ENCODE data around the gene PROZ. TPM values are rescaled to one million over a fixed set of nuclear protein-coding genes. Genes with fewer than 3 reads are reported as not detected.

Gene PROZ
- total RNA-seq, 2 experiments from 2014 or later, result not detected

DNA sequence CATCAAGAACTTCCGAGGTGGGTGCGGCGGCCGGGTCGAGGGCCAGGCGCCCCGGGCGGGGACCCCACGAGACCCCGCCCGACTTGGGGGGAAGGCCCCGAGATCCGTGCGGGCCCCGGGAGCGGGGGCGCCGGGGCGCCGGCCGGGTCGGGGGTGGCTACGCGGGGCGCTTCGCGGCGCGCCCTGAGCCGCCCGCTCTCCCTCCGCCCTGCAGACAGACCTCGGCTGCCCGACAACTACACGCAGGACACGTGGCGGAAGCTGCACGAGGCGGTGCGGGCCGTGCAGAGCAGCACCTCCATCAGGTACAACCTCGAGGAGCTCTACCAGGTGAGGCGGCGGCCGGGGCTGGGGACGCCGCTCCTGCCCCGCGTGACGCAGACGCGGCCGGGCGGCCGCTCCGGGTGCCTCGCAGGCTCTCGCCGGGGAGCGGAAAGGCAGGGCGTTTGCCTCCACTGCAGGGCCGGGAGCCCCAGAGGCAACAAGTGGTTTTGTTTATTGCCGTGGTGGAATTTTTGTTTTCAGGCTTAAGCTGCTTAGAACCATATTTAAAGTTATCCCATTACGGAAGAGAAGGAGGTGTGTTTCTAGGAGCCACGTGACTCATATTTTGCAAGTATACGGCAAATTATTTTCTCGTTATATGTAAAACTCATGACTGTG lies 51.4 kb downstream of the PROZ start:
- ChIA-PET CTCF (ENCODE audit: unreplicated experiment) (no interaction called here), POLR2A (interaction anchor here (0.5 to 0.6 kb wide), 3 partner anchors 239 to 1111 kb away, joined by 3 read pairs; no protein-coding TSS in a partner anchor)
- Histone ChIP-seq H3K9me3 (ENCODE audit: low read length) (no peaks in the 10 kb centered on the region), H3K4me3 (ENCODE audit: low read depth, low read length, poor library complexity, severe bottlenecking) (peak overlapping the region; percentile 94), H3K27ac (ENCODE audit: low read depth, low read length, poor library complexity, severe bottlenecking) (peak overlapping the region; percentile 70), H3K36me3 (ENCODE audit: insufficient read depth, low read length) (peaks cover 36% of the 10 kb centered on the region), H3K4me2 (ENCODE audit: low read length) (peak overlapping the region; percentile 86), H4K20me1 (ENCODE audit: insufficient read depth, low read length) (peaks cover 4% of the 10 kb centered on the region; the same call in 1 of the 2 replicates), H2AFZ (ENCODE audit: low read length) (peak overlapping the region; percentile 37; the same call in 1 of the 2 replicates), H3K4me1 (ENCODE audit: insufficient read depth, low read length, poor library complexity, severe bottlenecking) (peaks cover 22% of the 10 kb centered on the region), H3K79me2 (ENCODE audit: insufficient read depth, low read depth, low read length) (peaks cover 84% of the 10 kb centered on the region), H3K9me2 (ENCODE audit: insufficient read depth, low read length) (no peaks in the 10 kb centered on the region)
- peak; percentile 65 for DNase-seq (ENCODE audit: low spot score)
- intact Hi-C loops (cut with micrococcal nuclease; ENCODE audit: unreplicated experiment), result loop anchor here (1.0 to 10.0 kb wide), 3 partner anchors 87 to 375 kb away; partner anchors contain the start of genes LAMP1 and TFDP1
- TF ChIP-seq EZH2phosphoT487 (IDR thresholded peaks at IDR 0.05; ENCODE audit: borderline replicate concordance, low read depth, low read length), result no peak
- TF ChIP-seq, protein P1, sequence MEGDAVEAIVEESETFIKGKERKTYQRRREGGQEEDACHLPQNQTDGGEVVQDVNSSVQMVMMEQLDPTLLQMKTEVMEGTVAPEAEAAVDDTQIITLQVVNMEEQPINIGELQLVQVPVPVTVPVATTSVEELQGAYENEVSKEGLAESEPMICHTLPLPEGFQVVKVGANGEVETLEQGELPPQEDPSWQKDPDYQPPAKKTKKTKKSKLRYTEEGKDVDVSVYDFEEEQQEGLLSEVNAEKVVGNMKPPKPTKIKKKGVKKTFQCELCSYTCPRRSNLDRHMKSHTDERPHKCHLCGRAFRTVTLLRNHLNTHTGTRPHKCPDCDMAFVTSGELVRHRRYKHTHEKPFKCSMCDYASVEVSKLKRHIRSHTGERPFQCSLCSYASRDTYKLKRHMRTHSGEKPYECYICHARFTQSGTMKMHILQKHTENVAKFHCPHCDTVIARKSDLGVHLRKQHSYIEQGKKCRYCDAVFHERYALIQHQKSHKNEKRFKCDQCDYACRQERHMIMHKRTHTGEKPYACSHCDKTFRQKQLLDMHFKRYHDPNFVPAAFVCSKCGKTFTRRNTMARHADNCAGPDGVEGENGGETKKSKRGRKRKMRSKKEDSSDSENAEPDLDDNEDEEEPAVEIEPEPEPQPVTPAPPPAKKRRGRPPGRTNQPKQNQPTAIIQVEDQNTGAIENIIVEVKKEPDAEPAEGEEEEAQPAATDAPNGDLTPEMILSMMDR (conservative IDR thresholded peaks at IDR 0.05; ENCODE audit: low read length), result no peak
- BruUV-seq (replicated peaks), result no TSS peak

DNA sequence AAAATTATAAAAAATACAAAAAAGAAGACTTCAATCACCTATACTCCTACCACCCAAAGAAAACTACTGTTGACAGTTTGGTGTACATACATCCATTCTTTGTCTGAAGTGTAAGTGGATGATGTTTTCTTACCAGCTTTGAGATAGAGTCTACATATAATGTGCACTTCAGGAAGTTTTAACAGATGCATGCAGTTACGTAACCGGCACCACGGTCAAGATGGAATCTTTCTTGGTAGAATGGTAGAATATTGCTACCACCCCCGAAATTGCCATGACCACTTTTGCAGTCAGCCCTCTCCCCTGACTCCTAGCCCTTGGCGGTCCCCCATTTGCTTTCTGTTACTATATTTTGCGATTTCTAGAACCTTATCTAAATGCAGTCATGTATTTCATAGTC lies 52.4 kb downstream of the PROZ start:
- no peak overlapping the region for H3K27ac ChIP-seq (ENCODE audit: low read depth, low read length, poor library complexity, severe bottlenecking)
- H3K79me2 ChIP-seq (ENCODE audit: insufficient read depth, low read depth, low read length), result peaks cover 84% of the 10 kb centered on the region
- ChIA-PET CTCF (ENCODE audit: unreplicated experiment) (no interaction called here), POLR2A (no interaction called here)
- H2AFZ ChIP-seq (ENCODE audit: low read length), result no peak overlapping the region
- peak overlapping the region; percentile 94 for H3K4me3 ChIP-seq (ENCODE audit: low read depth, low read length, poor library complexity, severe bottlenecking)
- no peaks in the 10 kb centered on the region for H3K9me3 ChIP-seq (ENCODE audit: low read length)
- H3K9me2 ChIP-seq (ENCODE audit: insufficient read depth, low read length), result no peaks in the 10 kb centered on the region
- no peak for DNase-seq (ENCODE audit: low spot score)
- intact Hi-C loops (cut with micrococcal nuclease; ENCODE audit: unreplicated experiment), result loop anchor here (2.0 kb wide), 1 partner anchor 86 kb away; the partner anchor contains the start of gene LAMP1
- TSS peak; percentile 77 for BruUV-seq (replicated peaks)
- H3K4me1 ChIP-seq (ENCODE audit: insufficient read depth, low read length, poor library complexity, severe bottlenecking), result peaks cover 22% of the 10 kb centered on the region
- TF ChIP-seq EZH2phosphoT487 (IDR thresholded peaks at IDR 0.05; ENCODE audit: borderline replicate concordance, low read depth, low read length), result no peak
- TF ChIP-seq, protein P1 (conservative IDR thresholded peaks at IDR 0.05; ENCODE audit: low read length), result no peak
- H3K36me3 ChIP-seq (ENCODE audit: insufficient read depth, low read length), result peaks cover 30% of the 10 kb centered on the region
- H3K4me2 ChIP-seq (ENCODE audit: low read length), result peak overlapping the region; percentile 86
- H4K20me1 ChIP-seq (ENCODE audit: insufficient read depth, low read length), result peaks cover 4% of the 10 kb centered on the region; the same call in 1 of the 2 replicates

DNA sequence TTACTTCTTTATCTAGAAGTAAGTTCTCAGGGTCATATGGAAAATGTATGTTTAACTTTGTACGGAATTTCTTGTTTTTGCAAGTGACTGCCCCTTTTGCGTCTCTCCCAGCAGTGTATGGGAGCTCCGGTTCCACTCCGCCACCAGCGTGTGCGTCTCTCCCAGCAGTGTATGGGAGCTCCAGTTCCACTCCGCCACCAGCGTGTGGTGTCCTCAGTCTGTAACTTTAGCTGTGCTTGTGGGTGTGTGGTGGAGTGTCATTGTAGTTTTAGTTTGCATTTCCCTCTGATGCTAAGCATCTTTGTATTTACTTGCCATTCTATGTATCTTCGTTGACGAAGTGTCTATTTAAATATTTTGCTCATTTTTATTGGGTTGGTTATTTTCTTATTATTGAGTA lies 53.3 kb downstream of the PROZ start:
- H3K9me2 ChIP-seq (ENCODE audit: insufficient read depth, low read length), result no peaks in the 10 kb centered on the region
- no peak overlapping the region for H3K4me2 ChIP-seq (ENCODE audit: low read length)
- no peak overlapping the region for H3K4me3 ChIP-seq (ENCODE audit: low read depth, low read length, poor library complexity, severe bottlenecking)
- BruUV-seq (replicated peaks), result no TSS peak
- H3K4me1 ChIP-seq (ENCODE audit: insufficient read depth, low read length, poor library complexity, severe bottlenecking), result peaks cover 19% of the 10 kb centered on the region
- TF ChIP-seq, protein P1 (conservative IDR thresholded peaks at IDR 0.05; ENCODE audit: low read length), result peak; percentile 35; the same call in 1 of the 2 replicates
- no peak for TF ChIP-seq EZH2phosphoT487 (IDR thresholded peaks at IDR 0.05; ENCODE audit: borderline replicate concordance, low read depth, low read length)
- H4K20me1 ChIP-seq (ENCODE audit: insufficient read depth, low read length), result peaks cover 4% of the 10 kb centered on the region; the same call in 1 of the 2 replicates
- POLR2A ChIA-PET, result no interaction called here
- peak; percentile 7 for DNase-seq (ENCODE audit: low spot score)
- H3K27ac ChIP-seq (ENCODE audit: low read depth, low read length, poor library complexity, severe bottlenecking), result no peak overlapping the region
- no peaks in the 10 kb centered on the region for H3K9me3 ChIP-seq (ENCODE audit: low read length)
- intact Hi-C loops (cut with micrococcal nuclease; ENCODE audit: unreplicated experiment), result loop anchor here (2.0 kb wide), 1 partner anchor 85 kb away; the partner anchor contains the start of gene LAMP1
- H3K36me3 ChIP-seq (ENCODE audit: insufficient read depth, low read length), result peaks cover 21% of the 10 kb centered on the region
- no peak overlapping the region for H2AFZ ChIP-seq (ENCODE audit: low read length)
- CTCF ChIA-PET (ENCODE audit: unreplicated experiment), result no interaction called here
- peaks cover 84% of the 10 kb centered on the region for H3K79me2 ChIP-seq (ENCODE audit: insufficient read depth, low read depth, low read length)
